GM19043 (cell line): ENCODE measurements around the gene CHN2.

Experiments used
- ATAC-seq: cut with Tn5 transposase; IDR thresholded peaks from one replicate; pipeline ENCODE4 v1.9.1; 2021; ENCODE audit warnings: low read depth; ENCODE audit not compliant: unreplicated experiment

The CHN2 gene

GRCh38 chr7:29381206-29382094, 186.9 kb downstream of the CHN2 start:
- ATAC-seq = no peak

GRCh38 chr7:29384277-29384676, 189.7 kb downstream of the CHN2 start:
- no peak for ATAC-seq

- no peak for ATAC-seq
These were observed 190.7 kb downstream of the CHN2 start for GRCh38 chr7:29385214-29385814.

GRCh38 chr7:29386196-29386765, 191.7 kb downstream of the CHN2 start:
- no peak for ATAC-seq

DNA sequence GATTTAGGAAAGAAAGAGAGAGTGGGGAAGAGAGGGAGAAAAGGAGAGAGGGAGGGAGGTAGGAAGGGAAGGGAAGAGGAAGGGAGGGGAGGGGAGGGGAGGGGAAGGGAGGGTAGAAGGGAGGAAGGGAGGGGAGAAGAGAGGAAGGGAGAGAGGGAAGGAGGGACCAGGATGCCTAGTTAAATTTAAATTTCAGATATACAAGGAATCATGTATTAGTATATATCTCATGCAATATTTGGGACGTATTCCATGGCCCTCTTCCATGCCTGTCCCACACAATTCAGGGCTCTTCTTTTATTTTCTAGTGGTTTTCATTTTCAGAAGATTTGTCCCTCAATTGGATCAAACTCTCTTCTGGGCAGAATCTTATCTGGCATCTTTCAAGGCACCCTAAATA, 196.7 kb downstream of the CHN2 start:
- ATAC-seq = no peak

GRCh38 chr7:29394321-29394720, 199.7 kb downstream of the CHN2 start:
- no peak for ATAC-seq

GRCh38 chr7:29396563-29396962, 202.0 kb downstream of the CHN2 start:
- ATAC-seq = no peak

DNA sequence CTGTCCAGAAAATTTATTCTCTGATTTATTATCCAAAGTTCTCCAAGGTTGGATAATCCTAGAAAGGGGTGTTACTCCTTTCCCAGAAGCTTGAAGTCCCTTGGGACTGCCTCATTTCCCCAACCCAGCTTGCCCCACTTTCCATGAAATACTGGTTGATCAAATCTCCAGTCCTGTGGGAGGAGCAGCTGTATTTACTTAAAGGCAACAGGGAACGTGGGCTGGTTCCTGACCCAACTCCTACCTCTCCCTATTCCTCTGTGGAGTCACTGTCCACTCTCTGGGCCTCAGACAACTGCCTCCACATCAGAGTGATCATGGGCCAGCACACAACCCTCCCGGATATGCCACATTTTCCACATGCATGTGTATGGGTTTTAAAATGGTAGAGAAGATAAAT, 202.8 kb downstream of the CHN2 start:
- no peak for ATAC-seq

DNA sequence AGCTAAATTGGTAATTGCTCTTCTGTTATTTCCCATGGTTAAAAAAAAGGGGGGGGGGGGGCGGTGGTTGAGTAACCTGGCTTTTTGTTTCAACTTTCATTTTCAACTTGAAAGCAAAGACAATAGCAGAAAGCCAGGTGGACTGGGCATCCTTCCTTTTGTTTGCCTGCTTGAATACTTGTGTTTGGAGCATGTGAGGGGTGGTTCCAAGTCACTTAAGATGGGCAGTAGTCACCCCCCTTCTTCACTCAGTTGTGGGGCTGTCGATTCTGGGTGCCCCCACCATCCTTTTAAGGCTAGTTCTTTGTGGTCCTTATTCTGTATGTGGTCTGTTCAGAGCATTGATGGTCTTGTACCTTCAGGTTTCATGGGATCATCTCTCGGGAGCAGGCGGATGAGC, 203.4 kb downstream of the CHN2 start:
- ATAC-seq = no peak

GRCh38 chr7:29400437-29400836, 205.9 kb downstream of the CHN2 start:
- ATAC-seq = no peak

GRCh38 chr7:29401769-29402168, 207.2 kb downstream of the CHN2 start:
- ATAC-seq = no peak

DNA sequence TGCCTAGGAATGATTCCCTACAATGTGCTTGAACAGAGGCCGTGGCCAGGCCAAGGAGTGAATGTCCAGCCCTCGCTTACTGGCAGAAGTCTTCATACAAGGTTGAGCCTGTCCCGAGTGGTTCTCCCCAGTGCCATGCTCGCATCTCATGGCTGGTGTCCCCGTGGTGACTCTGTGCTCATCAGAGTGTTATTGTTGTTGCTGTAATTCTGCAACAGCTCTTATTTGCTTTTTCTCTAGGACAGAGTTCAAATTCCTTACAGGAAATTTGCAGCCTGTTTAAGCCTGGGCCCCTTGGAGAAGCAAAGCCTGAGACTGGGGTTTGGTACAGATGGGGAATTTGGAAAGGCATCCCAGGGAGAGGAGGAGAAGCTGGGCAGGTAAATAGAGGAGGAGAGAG, 211.3 kb downstream of the CHN2 start:
- no peak for ATAC-seq

- ATAC-seq = no peak
These were observed 211.8 kb downstream of the CHN2 start for GRCh38 chr7:29406366-29406765.

DNA sequence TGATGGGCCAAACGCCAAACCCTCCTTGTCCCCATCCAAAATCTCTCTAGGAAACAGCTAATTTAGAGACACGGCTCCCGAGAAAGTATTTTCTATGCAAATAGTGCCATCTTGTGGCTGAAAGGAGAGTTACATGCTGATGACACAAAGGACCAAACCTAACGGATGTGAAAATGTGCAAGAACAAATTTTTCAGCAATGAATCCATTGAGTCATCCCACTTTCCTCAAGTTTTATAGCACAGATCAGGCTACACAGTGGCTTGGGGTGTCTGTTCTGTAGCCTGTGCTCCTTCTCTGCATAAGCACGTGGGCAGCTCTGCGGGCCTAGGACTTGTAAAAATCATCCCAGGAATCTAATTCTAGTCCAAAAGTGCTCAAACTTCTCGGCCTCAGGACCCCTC, 214.3 kb downstream of the CHN2 start:
- ATAC-seq = no peak

- ATAC-seq = no peak
These were observed 216.4 kb downstream of the CHN2 start for GRCh38 chr7:29410996-29411395.

GRCh38 chr7:29412912-29413311, 218.3 kb downstream of the CHN2 start:
- ATAC-seq = no peak

- no peak for ATAC-seq
These were observed 219.1 kb downstream of the CHN2 start for GRCh38 chr7:29413626-29414136.

DNA sequence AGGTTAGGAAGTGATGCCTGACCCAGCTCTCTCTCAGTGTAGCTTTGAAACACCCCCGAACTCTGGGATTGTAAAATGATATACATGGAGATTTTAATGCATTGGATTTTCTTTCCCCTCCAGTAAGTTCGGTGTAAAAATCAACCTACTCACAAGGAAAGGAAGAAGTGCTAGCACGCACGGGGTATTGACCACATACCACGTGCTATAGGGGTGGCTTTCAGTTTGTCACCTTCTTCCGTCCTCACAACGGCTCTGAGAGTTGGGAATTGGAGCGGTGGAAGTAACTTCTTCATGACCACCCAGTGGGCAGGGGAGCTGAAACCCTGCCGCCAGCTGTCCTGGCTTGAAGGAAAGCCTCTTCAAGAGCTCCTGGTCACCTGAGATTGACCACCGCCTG, 219.6 kb downstream of the CHN2 start:
- no peak for ATAC-seq

- ATAC-seq = no peak
These were observed 220.6 kb downstream of the CHN2 start for GRCh38 chr7:29415215-29415614.

GRCh38 chr7:29416276-29416937, 221.8 kb downstream of the CHN2 start:
- ATAC-seq = no peak

DNA sequence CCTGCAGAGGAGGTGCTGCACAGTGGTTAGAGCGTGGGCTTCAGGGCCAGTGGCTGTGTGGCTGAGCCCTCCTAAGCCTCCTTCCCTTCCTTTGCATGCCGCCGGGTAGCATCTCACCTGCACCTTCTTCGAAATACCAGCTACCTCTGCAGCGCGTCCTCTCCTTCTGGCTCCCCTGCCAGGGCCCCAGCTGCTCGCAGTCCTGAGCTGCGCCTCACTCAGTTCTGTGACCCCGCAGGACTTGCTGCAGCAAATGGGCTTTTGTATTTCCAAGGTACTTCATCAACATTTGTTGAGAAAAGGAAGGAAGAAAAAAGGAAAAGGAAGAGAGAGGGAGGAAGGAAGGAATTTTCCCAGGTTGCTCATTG, 222.3 kb downstream of the CHN2 start:
- ATAC-seq = no peak
